Measurements from ENCODE around the gene HSP90AB1.

Gene HSP90AB1

GRCh38 chr6:44228836-44229235 lies 18.1 kb upstream of the HSP90AB1 start:
- TF ChIP-seq CTCF (IDR thresholded peaks at IDR 0.05) = no peak

- no peak for TF ChIP-seq CTCF (IDR thresholded peaks at IDR 0.05)
These were observed 17.4 kb upstream of the HSP90AB1 start for GRCh38 chr6:44229376-44230033.

GRCh38 chr6:44230034-44230675 lies 16.7 kb upstream of the HSP90AB1 start:
- no peak for TF ChIP-seq CTCF (IDR thresholded peaks at IDR 0.05)

- TF ChIP-seq CTCF (IDR thresholded peaks at IDR 0.05) = no peak
These were observed 14.0 kb upstream of the HSP90AB1 start for GRCh38 chr6:44232676-44233566.

GRCh38 chr6:44233567-44234100 lies 13.3 kb upstream of the HSP90AB1 start:
- no peak for TF ChIP-seq CTCF (IDR thresholded peaks at IDR 0.05)

GRCh38 chr6:44234101-44235025 lies 12.5 kb upstream of the HSP90AB1 start:
- peak; percentile 55 for TF ChIP-seq CTCF (IDR thresholded peaks at IDR 0.05)
